Stomach (tissue), 9 donors: ENCODE results near the gene HS3ST6. TPM values are rescaled to one million over a fixed set of nuclear protein-coding genes. Genes with fewer than 3 reads are reported as not detected.

Experiments
- DNase-seq, 2 donors: peaks; one replicate each; pipeline versions ENCODE4 v3.0.0 to v3.0.0-alpha.2; 2013 to 2019
- H3K27ac ChIP-seq, 5 donors: fragments of 200-600 bp in 4 of 5; sonication (generic) in 4 of 5; one replicate each; pipeline ENCODE4 v1.5.1; 2013 to 2019; ENCODE audit warnings: mild to moderate bottlenecking in 1 of 5, moderate library complexity in 1 of 5
- H3K27me3 ChIP-seq, 3 donors: fragments of 200-600 bp; sonication (generic); one replicate each; pipeline ENCODE4 v1.5.1; 2017 to 2019; ENCODE audit warnings: mixed run types in 1 of 3
- H3K36me3 ChIP-seq, 4 donors: fragments of 200-600 bp; sonication (generic); 1 replicate in 3 of 4; 2 replicates in 1 of 4; pipeline ENCODE4 v1.5.1; 2016 to 2019
- H3K4me1 ChIP-seq, 4 donors: fragments of 200-600 bp; sonication (generic); one replicate each; pipeline ENCODE4 v1.5.1; 2016 to 2019
- H3K4me3 ChIP-seq, 4 donors: fragments of 200-600 bp; sonication (generic) in 3 of 4; one replicate each; pipeline ENCODE4 v1.5.1; 2016 to 2019; ENCODE audit warnings: mild to moderate bottlenecking in 1 of 4
- H3K9me3 ChIP-seq, 4 donors: fragments of 200-600 bp; sonication (generic); one replicate each; pipeline ENCODE4 v1.5.1; 2016 to 2019
- CTCF ChIP-seq, 7 experiments: fragments of 450-650 bp in 4 of 7; fragments of 200-600 bp in 3 of 7; sonication (generic) in 3 of 7; IDR thresholded peaks; one replicate each; pipeline ENCODE4 v1.5.1; 2016 to 2019; ENCODE audit warnings: antibody characterized with exemption in 7 of 7, control low read depth in 2 of 7, mild to moderate bottlenecking in 1 of 7
- EP300 ChIP-seq: sonication (generic); formaldehyde crosslinking; IDR thresholded peaks from one replicate; pipeline ENCODE4 v1.6.1; 2017; ENCODE audit warnings: antibody characterized with exemption
- POLR2A ChIP-seq, 4 donors: fragments of 450-650 bp; IDR thresholded peaks; one replicate each; pipeline ENCODE4 v1.6.1; 2016; ENCODE audit warnings: antibody characterized with exemption in 4 of 4, control low read depth in 2 of 4, mild to moderate bottlenecking in 1 of 4, moderate library complexity in 1 of 4
- POLR2AphosphoS5 ChIP-seq, 3 donors: sonication (generic); formaldehyde crosslinking; IDR thresholded peaks; one replicate each; pipeline ENCODE4 v1.6.1; 2016; ENCODE audit warnings: antibody characterized with exemption in 3 of 3
- WGBS, 5 donors: extraction: QIAGEN DNeasy Blood & Tissue Kit in 3 of 5; methylation state at CpG; one replicate each; pipeline versions ENCODE4 v1.1.5 to v1.1.7; 2013 to 2018; 5-methylcytosine and 5-hydroxymethylcytosine counted together
- intact Hi-C: fragments of 100-400 bp; cut with DNase I; formaldehyde crosslinking; loops from one replicate; pipeline ENCODE4 v1.15.1; 2023; ENCODE audit warnings: low total_unique reads
- polyA plus RNA-seq, 3 donors: library from polyadenylated mRNA; stranded (reverse); fragments of 200-250 nt; gene quantifications; one replicate each; pipeline ENCODE4 v1.2.3, GENCODE V29; 2013
- total RNA-seq, 5 donors: library from RNA; depleted of rRNA; stranded (reverse); fragments of >200 nt; gene quantifications; one replicate each; pipeline versions ENCODE4 v1.1.0 to v1.2.3, GENCODE V29; 2014 to 2016
- donor health status: healthy with polysubstance abuse.
- donor health status: Bipolar disorder and iron deficiency.
- donor health status: healthy.

Gene HS3ST6
- total and polyA plus RNA-seq, 8 donors = 1.6 TPM; not detected in 7

DNA sequence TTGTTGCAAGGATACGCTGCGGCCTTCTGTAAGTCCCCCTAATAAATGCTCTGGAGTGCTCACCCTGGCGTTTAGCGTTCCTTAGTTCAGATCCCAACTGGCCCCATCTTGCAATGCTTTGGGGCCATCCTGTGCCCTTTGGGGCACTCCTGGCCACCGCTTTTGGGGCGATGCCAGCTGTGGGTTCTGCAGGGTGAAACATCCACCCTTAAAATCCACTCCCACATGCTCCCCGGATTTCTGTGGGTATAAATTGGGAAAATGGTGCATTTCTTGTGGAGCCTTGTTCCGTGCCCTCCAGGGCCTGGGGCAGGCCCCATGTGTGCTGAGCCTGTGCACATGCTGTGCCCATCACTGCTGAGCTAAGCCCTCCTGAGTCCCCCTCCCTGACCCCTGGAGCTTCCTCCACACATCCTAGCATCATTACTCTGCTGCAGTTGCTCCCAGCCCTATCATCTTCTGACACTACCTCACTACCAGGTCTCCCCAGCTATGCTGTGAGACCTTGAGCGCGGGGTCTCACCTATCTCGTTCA is 18.8 kb upstream of the HS3ST6 start:
- TF ChIP-seq EP300 (no peak), POLR2A (IDR thresholded peaks at IDR 0.05) (no peak), CTCF (IDR thresholded peaks at IDR 0.05) (no peak), POLR2AphosphoS5 (IDR thresholded peaks at IDR 0.05) (no peak)
- Histone ChIP-seq H3K9me3 (no peaks in the 10 kb centered on the region), H3K27me3 (peaks cover 0 to 3% (median 0%) of the 10 kb centered on the region in 3 donors), H3K4me1 (peaks cover 12 to 43% (median 16%) of the 10 kb centered on the region in 4 donors), H3K4me3 (no peak overlapping the region), H3K36me3 (peaks cover 30 to 47% (median 46%) of the 10 kb centered on the region in 4 donors), H3K27ac (no peak overlapping the region)
- intact Hi-C loops = no loop called here
- 88 to 93% (median 91%) methylated on average over 11 of the region's 11 CpGs for WGBS, 5 donors
- DNase-seq = no peak

- Histone ChIP-seq H3K27me3 (peaks cover 0 to 5% (median 0%) of the 10 kb centered on the region in 3 donors), H3K4me3 (no peak overlapping the region), H3K27ac (no peak overlapping the region), H3K36me3 (peaks cover 4 to 16% (median 15%) of the 10 kb centered on the region in 4 donors), H3K4me1 (peaks cover 0 to 33% (median 14%) of the 10 kb centered on the region in 4 donors), H3K9me3 (no peaks in the 10 kb centered on the region)
- intact Hi-C loops = loop anchor here (5.0 kb wide), 1 partner anchor 71 kb away; no protein-coding TSS in a partner anchor
- no peak for DNase-seq
- 67 to 68% (median 67%) methylated on average over 3 to 23 of the region's 23 CpGs for WGBS, 5 donors
- TF ChIP-seq POLR2AphosphoS5 (IDR thresholded peaks at IDR 0.05) (no peak), CTCF (IDR thresholded peaks at IDR 0.05) (no peak), POLR2A (IDR thresholded peaks at IDR 0.05) (no peak), EP300 (no peak)
These were observed 15.0 kb upstream of the HS3ST6 start for GRCh38 chr16:1933097-1933661.

- H3K27me3 ChIP-seq = peaks cover 0 to 5% (median 0%) of the 10 kb centered on the region in 3 donors
- TF ChIP-seq CTCF (IDR thresholded peaks at IDR 0.05) = peak in 3 of 7 experiments; percentile 14 to 30 (median 29)
- no peak for TF ChIP-seq EP300
- no peak for TF ChIP-seq POLR2A (IDR thresholded peaks at IDR 0.05)
- peak in 1 of 3 donors; percentile 13 for TF ChIP-seq POLR2AphosphoS5 (IDR thresholded peaks at IDR 0.05)
- intact Hi-C loops = loop anchor here (5.0 kb wide), 1 partner anchor 70 kb away; no protein-coding TSS in a partner anchor
- WGBS, 5 donors = 47 to 69% (median 59%) methylated on average over 16 to 19 of the region's 19 CpGs
- no peaks in the 10 kb centered on the region for H3K9me3 ChIP-seq
- DNase-seq = peak; percentile 60 to 69
- peaks cover 0 to 7% (median 7%) of the 10 kb centered on the region in 4 donors for H3K36me3 ChIP-seq
- no peak overlapping the region for H3K27ac ChIP-seq
- no peak overlapping the region for H3K4me3 ChIP-seq
- H3K4me1 ChIP-seq = peaks cover 0 to 33% (median 14%) of the 10 kb centered on the region in 4 donors
These were observed 14.1 kb upstream of the HS3ST6 start for GRCh38 chr16:1932050-1933028.

DNA sequence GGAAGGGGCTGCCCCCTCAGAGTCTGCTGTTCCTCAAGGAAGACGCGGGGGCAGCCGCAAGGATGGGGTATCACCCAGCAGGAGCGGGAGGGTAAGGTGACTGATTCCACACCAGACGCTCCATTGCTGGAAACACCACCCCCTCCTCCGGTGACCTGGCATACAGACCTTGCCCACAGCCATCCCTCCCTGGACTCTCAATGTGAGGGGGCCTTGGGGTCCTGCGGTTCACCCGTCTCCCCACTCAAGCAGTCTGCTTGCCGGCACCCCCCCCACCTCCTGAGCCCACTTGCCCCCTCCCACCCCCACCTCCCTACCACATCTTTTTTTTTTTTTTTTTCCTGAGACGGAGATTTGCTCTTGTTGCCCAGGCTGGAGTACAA is 12.1 kb upstream of the HS3ST6 start:
- 68 to 89% (median 86%) methylated on average over 7 to 10 of the region's 10 CpGs for WGBS, 5 donors
- intact Hi-C loops = loop anchor here (5.0 kb wide), 1 partner anchor 68 kb away; no protein-coding TSS in a partner anchor

More for the DNA sequence above, 12.1 kb upstream of the HS3ST6 start:
- peaks cover 0 to 21% (median 0%) of the 10 kb centered on the region in 3 donors for H3K27me3 ChIP-seq
- peaks cover 0 to 27% (median 14%) of the 10 kb centered on the region in 4 donors for H3K4me1 ChIP-seq
- H3K36me3 ChIP-seq = no peaks in the 10 kb centered on the region
- H3K27ac ChIP-seq = peak overlapping the region in 1 of 5 donors; percentile 84
- DNase-seq = no peak
- H3K4me3 ChIP-seq = peak overlapping the region in 2 of 4 donors; percentile 64 to 68
- TF ChIP-seq POLR2A (IDR thresholded peaks at IDR 0.05) = no peak
- TF ChIP-seq POLR2AphosphoS5 (IDR thresholded peaks at IDR 0.05) = no peak
- no peak for TF ChIP-seq CTCF (IDR thresholded peaks at IDR 0.05)
- no peaks in the 10 kb centered on the region for H3K9me3 ChIP-seq
